Epithelial cell of proximal tubule (primary cell): ENCODE results near the gene SEC24C. TPM values are rescaled to one million over a fixed set of nuclear protein-coding genes. Genes with fewer than 3 reads are reported as not detected.
"Not testable (repeated sequence)": the region's sequence is repeated elsewhere in the genome, so short reads cannot be mapped to it uniquely, and the experiment has no call there.

Experiments used
- DNase-seq: peaks from one replicate; pipeline ENCODE4 v3.0.0-alpha.2; 2011; ENCODE audit warnings: low read depth
- H3K4me3 ChIP-seq: 2 replicates; pipeline ENCODE4 v1.5.1; 2011; ENCODE audit warnings: low read depth, mild to moderate bottlenecking, low read length
- CTCF ChIP-seq: conservative IDR thresholded peaks from 2 replicates; pipeline ENCODE4 v1.5.1; 2012; ENCODE audit warnings: low read depth, mild to moderate bottlenecking, low read length
- total RNA-seq: library from RNA; depleted of rRNA; stranded (reverse); fragments of >200 nt; gene quantifications from 2 replicates; pipeline ENCODE4 v1.2.3, GENCODE V29; 2015

SEC24C gene
- total RNA-seq, 1 donor from 2014 or later = 54.3 TPM

DNA sequence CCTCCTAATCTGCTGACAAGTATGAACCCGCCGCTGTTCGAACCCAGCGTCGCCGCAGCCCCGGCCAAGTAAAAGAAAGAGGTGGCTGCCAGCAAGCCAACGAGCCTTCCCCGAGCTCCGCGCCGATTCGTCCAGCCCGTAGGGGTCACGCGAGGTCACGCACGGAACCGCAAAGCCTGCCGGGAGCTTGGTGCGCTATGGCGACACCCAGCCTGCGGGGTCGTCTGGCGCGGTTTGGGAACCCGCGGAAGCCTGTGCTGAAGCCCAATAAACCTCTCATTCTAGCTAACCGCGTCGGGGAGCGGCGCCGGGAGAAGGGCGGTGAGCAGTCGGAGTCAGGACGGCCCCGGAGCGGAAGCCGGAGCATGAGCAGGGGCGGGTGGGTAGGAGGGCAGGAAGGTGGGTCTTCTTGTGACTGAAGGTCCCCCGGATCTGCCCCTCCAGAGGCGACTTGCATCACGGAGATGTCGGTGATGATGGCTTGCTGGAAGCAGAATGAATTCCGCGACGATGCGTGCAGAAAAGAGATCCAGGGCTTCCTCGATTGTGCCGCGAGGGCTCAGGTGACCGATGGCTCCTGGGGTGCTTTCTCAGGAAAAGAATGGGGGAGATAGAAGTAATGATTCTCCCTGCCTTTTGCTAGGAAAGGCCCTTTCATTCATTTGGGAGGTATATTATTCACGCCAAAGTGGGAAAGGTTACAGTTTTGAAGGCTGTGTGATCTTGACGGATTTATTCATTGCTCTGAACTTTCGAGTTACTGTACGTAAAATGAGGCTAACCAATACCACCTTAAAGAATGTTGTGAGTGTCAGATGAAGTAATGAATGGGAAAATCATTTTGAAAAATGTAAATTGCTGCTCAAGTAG lies 37.9 kb downstream of the SEC24C start, which contains the start of gene CHCHD1:
Gene CHCHD1, plus strand, starts transcription at position 170 of the 870 bp plus-strand sequence. Its CDS starts 28 bp downstream, at position 198.
- DNase-seq = no peak
- no peak for TF ChIP-seq CTCF
- peak within 1 kb of the TSS; percentile 77 for H3K4me3 ChIP-seq

GRCh38 chr10:73782749-73783085 lies 38.5 kb downstream of the SEC24C start:
- H3K4me3 ChIP-seq = peak overlapping the region; percentile 77
- DNase-seq = no peak
- no peak for TF ChIP-seq CTCF

DNA sequence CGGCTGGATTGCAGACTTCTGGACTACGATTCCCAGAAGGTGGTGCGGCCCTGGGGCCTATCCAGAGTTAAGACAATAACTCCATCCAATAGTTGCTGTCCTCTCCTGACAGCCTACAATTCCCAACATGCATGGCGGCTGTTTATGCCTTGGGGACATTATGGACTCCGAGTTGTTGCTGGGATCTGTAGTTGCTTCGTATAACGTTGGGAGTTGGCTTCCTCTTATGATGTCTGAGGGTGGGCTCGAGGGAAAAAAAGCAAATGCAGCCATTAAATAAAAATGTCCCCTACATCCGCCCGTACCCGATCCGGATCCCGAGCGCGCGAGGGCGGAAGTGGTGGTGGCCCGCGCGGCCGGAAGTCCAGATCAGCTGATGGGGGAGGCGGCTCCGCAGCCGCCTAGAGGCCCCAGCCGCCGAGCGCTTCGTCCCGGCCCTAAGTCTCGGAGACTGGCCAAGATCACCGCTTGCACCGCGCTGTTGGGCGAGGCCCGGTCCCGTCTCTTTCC lies 41.1 kb downstream of the SEC24C start, which contains the start of gene ZSWIM8:
Gene ZSWIM8, plus strand, starts transcription at position 396 of the 510 bp plus-strand sequence. CDS start 273 bp downstream, outside the sequence.
- peak within 1 kb of the TSS; percentile 96 for H3K4me3 ChIP-seq
- no peak for TF ChIP-seq CTCF

DNA sequence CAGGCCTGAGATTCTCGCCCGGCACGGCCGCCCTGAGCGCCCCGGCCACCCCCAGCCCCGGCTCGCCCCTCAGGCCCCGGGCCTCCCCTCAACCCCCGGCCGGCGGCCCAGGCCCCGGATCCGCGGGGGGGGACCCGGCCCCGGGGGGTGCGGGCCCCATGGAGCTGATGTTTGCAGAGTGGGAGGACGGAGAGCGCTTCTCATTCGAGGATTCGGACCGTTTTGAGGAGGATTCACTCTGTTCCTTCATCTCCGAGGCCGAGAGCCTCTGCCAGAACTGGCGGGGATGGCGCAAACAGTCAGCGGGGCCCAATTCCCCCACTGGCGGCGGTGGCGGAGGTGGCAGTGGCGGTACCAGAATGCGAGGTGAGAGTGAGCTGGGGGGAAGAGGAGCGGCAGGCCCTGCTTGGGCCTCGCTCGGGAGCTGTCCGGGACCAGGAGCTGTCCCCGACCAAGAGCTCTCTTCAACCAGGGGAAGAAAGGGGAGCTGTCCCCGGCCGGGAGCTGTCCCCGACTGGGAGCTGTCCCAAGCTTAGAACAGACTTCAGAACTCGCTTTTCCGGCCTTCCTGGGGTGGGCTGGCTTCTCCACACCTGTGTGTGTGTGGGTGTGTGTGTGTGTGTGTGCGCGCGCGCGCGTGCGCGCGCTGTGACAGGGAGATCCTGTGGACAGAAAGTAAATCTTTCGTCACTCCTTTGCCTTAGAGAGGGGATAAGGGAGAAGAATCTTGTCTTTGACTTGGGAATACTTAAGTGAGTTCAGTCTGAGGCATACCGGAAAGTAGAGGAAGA lies 41.7 kb downstream of the SEC24C start:
- H3K4me3 ChIP-seq = peak overlapping the region; percentile 96
- TF ChIP-seq CTCF = no peak
- DNase-seq = no peak

More for the DNA sequence above, 41.1 kb downstream of the SEC24C start, which contains the start of gene ZSWIM8:
- DNase-seq = peak; percentile 89

DNA sequence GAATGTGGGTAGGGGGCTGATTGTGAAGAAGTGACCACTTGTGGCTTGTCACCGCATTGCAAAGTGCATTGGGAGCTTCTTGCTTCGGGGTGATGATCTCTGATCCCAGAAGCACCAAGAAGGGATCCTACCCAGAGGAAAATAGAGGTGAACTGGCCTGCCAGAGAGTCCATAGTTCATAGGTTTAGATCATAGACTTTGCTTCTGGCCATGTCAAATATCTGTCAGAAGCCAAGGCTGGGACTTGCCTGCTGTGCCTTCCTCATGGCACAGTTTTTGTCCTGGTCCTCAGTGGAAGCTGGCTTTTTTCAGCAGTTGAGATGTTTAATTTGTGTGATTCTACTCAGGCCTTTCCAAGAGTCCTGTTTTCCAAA lies 42.3 kb downstream of the SEC24C start:
- TF ChIP-seq CTCF = no peak
- DNase-seq = no peak
- peak overlapping the region; percentile 96 for H3K4me3 ChIP-seq

- DNase-seq = not testable (repeated sequence)
Measured at GRCh38 chr10:73787031-73787800, 43.0 kb downstream of the SEC24C start.

More at GRCh38 chr10:73787031-73787800, 43.0 kb downstream of the SEC24C start:
- peak overlapping the region; percentile 18 for H3K4me3 ChIP-seq
